ENCODE data around the gene SLC6A2.

The SLC6A2 gene

DNA sequence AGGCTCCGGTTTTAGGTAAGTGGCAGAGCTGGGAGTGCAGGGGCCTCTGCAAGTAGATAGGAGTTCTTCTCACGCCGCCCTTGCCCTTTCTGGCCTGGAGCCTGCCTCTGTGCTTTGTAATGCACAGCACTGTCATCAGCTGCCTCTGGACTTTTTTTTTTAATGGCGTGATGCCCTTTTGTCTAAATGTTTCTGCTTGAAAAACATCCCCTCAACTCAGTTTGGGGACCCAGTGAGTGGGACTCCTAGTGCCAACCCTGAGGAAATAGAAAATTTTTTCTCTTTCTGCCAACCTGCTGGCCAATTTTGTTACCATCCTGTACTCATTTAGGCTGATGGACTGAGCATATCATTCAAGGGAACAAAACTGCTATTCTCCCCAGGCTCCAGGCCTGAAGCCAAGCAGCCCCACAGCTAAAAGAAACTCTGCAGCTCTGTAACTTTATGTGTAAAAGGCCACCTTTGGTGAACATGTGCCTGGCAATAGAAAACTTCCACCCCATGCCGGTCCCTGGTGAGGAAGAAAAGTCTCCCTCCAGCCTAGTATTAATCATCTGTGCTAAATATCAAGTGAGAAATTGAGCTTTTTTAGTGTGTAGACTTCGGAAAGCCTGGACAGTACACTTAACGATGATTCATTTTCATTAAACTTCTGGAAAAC is 22.5 kb downstream of the SLC6A2 start:
- ATAC-seq = no peak

GRCh38 chr16:55682086-55682485 is 26.3 kb downstream of the SLC6A2 start:
- no peak for TF ChIP-seq ZNF565 (CRISPR knock-in tag; conservative IDR thresholded peaks at IDR 0.05; ENCODE audit: low read depth)
- TF ChIP-seq TSHZ2 (CRISPR knock-in tag; IDR thresholded peaks at IDR 0.05) = no peak
- TF ChIP-seq ZC3H10 (CRISPR knock-in tag; IDR thresholded peaks at IDR 0.05) = no peak
- no peak for TF ChIP-seq ZNF8 (CRISPR knock-in tag; IDR thresholded peaks at IDR 0.05)
- TF ChIP-seq ZNF70 (CRISPR knock-in tag; IDR thresholded peaks at IDR 0.05) = no peak
- TF ChIP-seq ESRRG (CRISPR knock-in tag; IDR thresholded peaks at IDR 0.05) = no peak
- TF ChIP-seq OSR1 (CRISPR knock-in tag; IDR thresholded peaks at IDR 0.05) = no peak
- no peak for TF ChIP-seq PATZ1 (CRISPR knock-in tag; IDR thresholded peaks at IDR 0.05; ENCODE audit: borderline replicate concordance)
- TF ChIP-seq PPARA (CRISPR knock-in tag; IDR thresholded peaks at IDR 0.05; ENCODE audit: borderline replicate concordance) = no peak
- TF ChIP-seq, protein P1, sequence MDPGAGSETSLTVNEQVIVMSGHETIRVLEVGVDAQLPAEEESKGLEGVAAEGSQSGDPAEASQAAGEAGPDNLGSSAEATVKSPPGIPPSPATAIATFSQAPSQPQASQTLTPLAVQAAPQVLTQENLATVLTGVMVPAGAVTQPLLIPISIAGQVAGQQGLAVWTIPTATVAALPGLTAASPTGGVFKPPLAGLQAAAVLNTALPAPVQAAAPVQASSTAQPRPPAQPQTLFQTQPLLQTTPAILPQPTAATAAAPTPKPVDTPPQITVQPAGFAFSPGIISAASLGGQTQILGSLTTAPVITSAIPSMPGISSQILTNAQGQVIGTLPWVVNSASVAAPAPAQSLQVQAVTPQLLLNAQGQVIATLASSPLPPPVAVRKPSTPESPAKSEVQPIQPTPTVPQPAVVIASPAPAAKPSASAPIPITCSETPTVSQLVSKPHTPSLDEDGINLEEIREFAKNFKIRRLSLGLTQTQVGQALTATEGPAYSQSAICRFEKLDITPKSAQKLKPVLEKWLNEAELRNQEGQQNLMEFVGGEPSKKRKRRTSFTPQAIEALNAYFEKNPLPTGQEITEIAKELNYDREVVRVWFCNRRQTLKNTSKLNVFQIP (CRISPR knock-in tag; IDR thresholded peaks at IDR 0.05; ENCODE audit: borderline replicate concordance, low read depth) = no peak
- no peak for TF ChIP-seq RARB (CRISPR knock-in tag; IDR thresholded peaks at IDR 0.05)
- TF ChIP-seq TOX (CRISPR knock-in tag; IDR thresholded peaks at IDR 0.05; ENCODE audit: borderline replicate concordance) = no peak
- no peak for TF ChIP-seq CSDC2 (CRISPR knock-in tag; IDR thresholded peaks at IDR 0.05)
- TF ChIP-seq ZFP30 (CRISPR knock-in tag; IDR thresholded peaks at IDR 0.05) = no peak
- no peak for TF ChIP-seq TCF4 (CRISPR knock-in tag; IDR thresholded peaks at IDR 0.05; ENCODE audit: borderline replicate concordance)
- TF ChIP-seq ZFP3 (CRISPR knock-in tag; IDR thresholded peaks at IDR 0.05) = no peak
- TF ChIP-seq SNAI2 (CRISPR knock-in tag; IDR thresholded peaks at IDR 0.05) = no peak
- no peak for TF ChIP-seq GLIS3 (CRISPR knock-in tag; IDR thresholded peaks at IDR 0.05)
- no peak for TF ChIP-seq BACH2 (CRISPR knock-in tag; IDR thresholded peaks at IDR 0.05; ENCODE audit: borderline replicate concordance)
- no peak for TF ChIP-seq ISL1 (CRISPR knock-in tag; IDR thresholded peaks at IDR 0.05)
- ATAC-seq = no peak

More for the DNA sequence above, 22.5 kb downstream of the SLC6A2 start:
- TF ChIP-seq CSRNP3 (CRISPR knock-in tag; IDR thresholded peaks at IDR 0.05) = no peak

DNA sequence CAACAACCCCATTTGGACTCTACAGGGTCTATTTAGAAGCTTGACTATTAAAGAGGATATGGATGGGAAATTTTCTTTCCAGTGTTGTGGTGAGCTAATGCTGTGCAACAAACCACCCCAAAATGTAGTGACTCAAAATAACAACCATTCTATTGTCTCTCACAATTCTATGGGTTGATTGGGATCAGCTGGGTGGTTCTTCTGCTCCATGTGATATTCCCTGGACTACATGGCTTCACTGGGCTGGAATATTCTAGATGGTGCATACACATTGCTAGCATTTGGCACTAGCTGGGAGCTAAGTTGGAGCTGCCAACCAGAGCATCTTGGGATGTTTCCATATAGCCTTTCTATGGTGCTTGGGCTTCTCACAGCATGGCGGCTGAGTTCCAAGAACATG is 30.2 kb downstream of the SLC6A2 start:
- no peak for ATAC-seq
- TF ChIP-seq GLIS3 (CRISPR knock-in tag; IDR thresholded peaks at IDR 0.05) = no peak
- no peak for TF ChIP-seq ESRRG (CRISPR knock-in tag; IDR thresholded peaks at IDR 0.05)
- TF ChIP-seq ISL1 (CRISPR knock-in tag; IDR thresholded peaks at IDR 0.05) = no peak
- TF ChIP-seq PATZ1 (CRISPR knock-in tag; IDR thresholded peaks at IDR 0.05; ENCODE audit: borderline replicate concordance) = no peak

Measured in SK-N-SH treated with all-trans-retinoic acid at 6 μM for 48 hours (cell line).